ENCODE results near the gene OMP.

OMP gene

DNA sequence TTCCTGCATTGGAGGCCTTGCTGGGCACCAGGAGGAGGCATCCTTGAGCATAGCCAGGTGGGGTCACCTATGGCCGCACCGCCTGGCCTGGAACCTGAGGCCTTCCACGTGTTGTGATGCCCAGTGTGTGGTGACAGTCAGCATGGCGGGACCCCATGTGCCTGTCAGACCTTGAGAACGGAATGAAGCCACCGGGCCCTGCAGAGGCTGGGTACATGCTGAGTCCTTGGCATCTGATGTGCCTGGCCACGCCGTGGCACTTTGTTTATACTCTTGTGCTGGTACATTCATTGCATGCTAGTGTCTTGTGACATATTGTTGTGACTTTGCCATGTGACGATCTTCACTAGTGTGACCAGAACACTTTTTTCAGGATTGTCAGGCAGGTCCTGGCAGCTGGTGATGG is 16.9 kb downstream of the OMP start:
- no peak for DNase-seq (ENCODE audit: low read depth)
- TF ChIP-seq, protein P1, sequence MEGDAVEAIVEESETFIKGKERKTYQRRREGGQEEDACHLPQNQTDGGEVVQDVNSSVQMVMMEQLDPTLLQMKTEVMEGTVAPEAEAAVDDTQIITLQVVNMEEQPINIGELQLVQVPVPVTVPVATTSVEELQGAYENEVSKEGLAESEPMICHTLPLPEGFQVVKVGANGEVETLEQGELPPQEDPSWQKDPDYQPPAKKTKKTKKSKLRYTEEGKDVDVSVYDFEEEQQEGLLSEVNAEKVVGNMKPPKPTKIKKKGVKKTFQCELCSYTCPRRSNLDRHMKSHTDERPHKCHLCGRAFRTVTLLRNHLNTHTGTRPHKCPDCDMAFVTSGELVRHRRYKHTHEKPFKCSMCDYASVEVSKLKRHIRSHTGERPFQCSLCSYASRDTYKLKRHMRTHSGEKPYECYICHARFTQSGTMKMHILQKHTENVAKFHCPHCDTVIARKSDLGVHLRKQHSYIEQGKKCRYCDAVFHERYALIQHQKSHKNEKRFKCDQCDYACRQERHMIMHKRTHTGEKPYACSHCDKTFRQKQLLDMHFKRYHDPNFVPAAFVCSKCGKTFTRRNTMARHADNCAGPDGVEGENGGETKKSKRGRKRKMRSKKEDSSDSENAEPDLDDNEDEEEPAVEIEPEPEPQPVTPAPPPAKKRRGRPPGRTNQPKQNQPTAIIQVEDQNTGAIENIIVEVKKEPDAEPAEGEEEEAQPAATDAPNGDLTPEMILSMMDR (conservative IDR thresholded peaks at IDR 0.05; ENCODE audit: low read depth, low read length), result no peak
- no peak overlapping the region for H3K4me3 ChIP-seq (ENCODE audit: low read length)

- TF ChIP-seq, protein P1 (conservative IDR thresholded peaks at IDR 0.05; ENCODE audit: low read depth, low read length), result no peak
- no peak overlapping the region for H3K4me3 ChIP-seq (ENCODE audit: low read length)
- no peak for DNase-seq (ENCODE audit: low read depth)
Measured at GRCh38 chr11:77120571-77120970, 17.9 kb downstream of the OMP start.

DNA sequence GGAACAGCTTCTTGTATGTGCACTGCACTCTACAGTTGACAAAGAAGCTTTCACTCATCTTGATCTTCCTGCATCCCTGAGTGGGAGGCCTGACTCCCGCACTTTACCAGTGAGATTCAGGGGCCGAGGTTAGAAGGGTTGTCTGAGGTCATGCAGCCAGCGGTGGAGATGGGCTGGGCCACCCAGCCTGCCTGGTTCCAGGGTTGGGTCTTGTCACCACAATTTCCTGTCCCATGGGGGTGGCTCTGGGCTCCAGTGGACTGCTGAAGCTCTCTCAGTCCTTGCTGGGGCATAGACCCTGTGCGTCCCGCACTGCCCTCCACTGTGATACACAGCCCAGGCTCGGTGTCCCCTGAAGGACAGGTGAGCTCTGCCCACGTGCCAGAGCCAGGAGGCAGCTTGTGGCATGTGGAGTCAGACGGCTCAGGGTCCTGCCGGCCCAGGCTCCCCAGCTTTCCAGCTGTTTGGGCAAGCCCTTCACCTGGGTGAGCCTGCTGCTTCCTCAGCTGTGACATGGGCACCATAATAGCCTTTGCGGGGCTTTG is 18.5 kb downstream of the OMP start:
- no peak for DNase-seq (ENCODE audit: low read depth)
- TF ChIP-seq, protein P1 (conservative IDR thresholded peaks at IDR 0.05; ENCODE audit: low read depth, low read length), result no peak
- H3K4me3 ChIP-seq (ENCODE audit: low read length), result no peak overlapping the region

- H3K4me3 ChIP-seq (ENCODE audit: low read length), result no peak overlapping the region
- DNase-seq (ENCODE audit: low read depth), result no peak
- TF ChIP-seq, protein P1 (conservative IDR thresholded peaks at IDR 0.05; ENCODE audit: low read depth, low read length), result no peak
Measured at GRCh38 chr11:77121876-77122575, 19.4 kb downstream of the OMP start.

DNA sequence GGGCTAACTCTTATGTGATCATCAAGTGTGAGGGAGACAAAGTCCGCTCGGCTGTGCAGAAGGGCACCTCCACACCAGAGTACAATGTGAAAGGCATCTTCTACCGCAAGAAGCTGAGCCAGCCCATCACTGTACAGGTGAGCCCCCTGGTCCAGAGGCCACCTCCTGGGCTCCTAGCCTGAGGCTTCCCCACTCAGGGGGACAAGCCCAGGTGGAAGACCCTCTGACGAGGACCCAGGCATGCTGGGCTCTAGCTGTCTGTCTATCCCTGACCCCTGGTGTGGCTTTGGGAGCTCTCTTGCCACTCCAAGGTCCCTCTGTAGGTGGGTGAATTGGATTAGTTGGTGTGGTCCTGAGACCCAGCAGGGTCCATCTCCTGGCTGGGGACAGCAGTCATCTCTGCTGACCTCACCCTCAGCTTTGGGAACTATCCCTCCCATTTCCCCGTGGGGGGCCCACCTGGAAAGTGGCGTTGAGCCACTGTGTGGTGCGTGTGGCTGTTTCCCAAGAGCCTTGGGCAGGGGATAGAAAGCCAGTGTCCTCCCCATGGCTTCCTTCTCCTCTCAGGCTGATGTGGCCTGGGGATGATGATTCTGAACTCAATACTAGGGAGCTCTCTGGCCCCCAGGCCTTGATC is 20.1 kb downstream of the OMP start:
- no peak overlapping the region for H3K4me3 ChIP-seq (ENCODE audit: low read length)
- no peak for DNase-seq (ENCODE audit: low read depth)
- TF ChIP-seq, protein P1 (conservative IDR thresholded peaks at IDR 0.05; ENCODE audit: low read depth, low read length), result no peak

- DNase-seq (ENCODE audit: low read depth), result no peak
- TF ChIP-seq, protein P1 (conservative IDR thresholded peaks at IDR 0.05; ENCODE audit: low read depth, low read length), result no peak
- no peak overlapping the region for H3K4me3 ChIP-seq (ENCODE audit: low read length)
Measured at GRCh38 chr11:77123591-77123990, 21.0 kb downstream of the OMP start.

DNA sequence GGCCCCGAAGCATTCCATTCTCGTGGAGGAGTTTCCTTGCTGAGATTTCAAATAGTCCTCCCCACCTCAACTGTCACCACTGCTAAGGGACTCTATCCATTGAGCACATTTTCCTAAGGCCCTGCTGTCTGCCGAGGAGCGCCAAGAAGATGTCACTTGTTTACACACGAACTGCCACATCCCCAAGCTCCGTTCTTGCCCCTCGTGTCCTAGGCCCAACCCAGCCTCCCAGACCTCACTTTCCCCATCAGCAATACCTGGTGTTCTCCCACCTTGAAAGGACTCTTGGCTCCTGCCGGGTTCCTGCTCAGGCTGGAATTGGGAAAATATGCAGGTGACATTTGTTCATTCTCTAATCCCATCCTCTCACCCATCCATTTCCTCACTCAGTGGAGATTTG is 21.4 kb downstream of the OMP start:
- TF ChIP-seq, protein P1 (conservative IDR thresholded peaks at IDR 0.05; ENCODE audit: low read depth, low read length), result no peak
- DNase-seq (ENCODE audit: low read depth), result no peak
- H3K4me3 ChIP-seq (ENCODE audit: low read length), result no peak overlapping the region
